H7 (cell line): ENCODE data around the gene SAMD10. TPM values are rescaled to one million over a fixed set of nuclear protein-coding genes. Genes with fewer than 3 reads are reported as not detected.
"Not testable (repeated sequence)": the region's sequence is repeated elsewhere in the genome, so short reads cannot be mapped to it uniquely, and the experiment has no call there.

Source experiments
- DNase-seq: peaks from one replicate; pipeline ENCODE4 v3.0.0; 2012
- H3K27me3 ChIP-seq: 2 replicates; pipeline ENCODE4 v1.6.0; 2011; ENCODE audit warnings: mild to moderate bottlenecking, low read length; ENCODE audit not compliant: control insufficient read depth, insufficient read depth
- H3K36me3 ChIP-seq: replicated peaks from 2 replicates; pipeline ENCODE4 v1.5.1; 2011; ENCODE audit warnings: low read length; ENCODE audit not compliant: control insufficient read depth, insufficient read depth
- H3K4me3 ChIP-seq: 2 replicates; pipeline ENCODE4 v1.5.1; 2011; ENCODE audit warnings: low read depth, mild to moderate bottlenecking, control low read depth, low read length, moderate library complexity; ENCODE audit not compliant: insufficient read depth
- total RNA-seq: library from RNA; depleted of rRNA; stranded (reverse); fragments of >200 nt; shearing (Covaris generic); gene quantifications from 2 replicates; pipeline ENCODE4 v1.2.3, GENCODE V29; 2014

The SAMD10 gene
- total RNA-seq, 1 experiment from 2014 or later = 3.8 TPM

DNA sequence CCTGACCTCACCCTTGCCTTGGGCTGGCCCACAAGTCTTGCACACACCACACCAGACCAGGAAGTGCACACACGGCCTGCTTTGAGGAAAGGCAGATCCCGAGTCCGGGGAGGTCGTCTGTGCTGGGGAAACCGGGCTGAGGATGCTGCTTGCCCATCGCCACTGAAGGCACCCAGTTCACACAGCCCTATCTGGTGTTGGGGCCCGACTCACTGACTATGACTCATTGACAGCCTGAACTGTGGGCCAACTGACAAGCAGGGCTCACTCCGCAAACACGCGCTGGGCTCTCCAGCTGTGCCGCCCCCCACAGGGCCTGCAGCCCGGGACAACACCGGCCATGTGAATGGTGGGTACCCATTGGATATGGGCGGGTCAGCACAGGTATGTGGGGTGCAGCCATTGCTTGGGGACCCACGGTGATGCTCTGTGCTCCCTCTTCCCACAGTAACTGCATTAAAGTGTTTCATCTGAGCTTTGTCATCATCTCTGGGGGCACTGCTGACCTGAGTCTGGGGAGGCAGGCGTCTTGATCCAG, 1.6 kb downstream of the SAMD10 start:
- Histone ChIP-seq H3K4me3 (no peak overlapping the region), H3K36me3 (0 out of 2 replicates have a peak, but pooled peaks cover under 1% of the 10 kb centered on the region), H3K27me3 (peaks cover 9% of the 10 kb centered on the region)
- DNase-seq = peak; percentile 42

DNA sequence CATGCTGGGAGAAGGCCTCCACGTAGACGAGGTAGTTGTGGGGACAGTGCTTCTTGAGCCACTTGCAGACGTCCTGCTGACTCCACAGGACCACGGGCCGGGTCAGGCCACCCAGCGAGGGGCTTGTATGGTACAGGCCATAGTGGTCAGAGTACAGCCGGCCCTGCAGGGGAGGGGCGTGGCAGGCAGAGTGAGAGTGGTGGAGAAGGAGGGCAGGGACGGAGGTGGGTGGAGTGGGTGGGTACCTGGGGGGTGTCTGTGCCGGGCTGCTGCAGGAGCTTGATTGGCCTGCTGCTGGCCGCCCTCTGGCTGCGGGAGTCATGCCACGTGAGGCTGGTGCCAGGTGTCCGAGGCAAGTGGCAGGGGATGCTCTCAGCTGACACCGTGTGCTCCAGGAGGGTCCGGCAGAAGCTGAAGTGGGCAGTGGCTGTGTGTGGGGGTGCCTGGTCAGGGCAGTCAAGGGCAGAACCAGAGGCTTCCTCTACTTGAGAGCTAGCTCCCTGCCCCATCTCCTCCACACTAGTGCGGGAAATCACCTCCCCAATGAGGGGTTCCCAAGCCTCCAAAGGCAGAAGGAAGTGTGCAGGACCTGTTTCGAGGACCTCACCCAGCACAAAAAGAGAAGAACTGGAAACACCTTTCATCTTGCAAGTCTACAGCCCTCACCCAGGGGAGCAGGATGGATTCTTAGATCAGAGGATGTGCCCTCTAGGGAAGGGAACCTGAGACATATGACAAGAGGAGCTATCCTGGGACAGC, 2.3 kb downstream of the SAMD10 start:
- H3K4me3 ChIP-seq = no peak overlapping the region
- DNase-seq = peak; percentile 36
- H3K27me3 ChIP-seq = peaks cover 10% of the 10 kb centered on the region
- H3K36me3 ChIP-seq = no peaks in the 10 kb centered on the region

- not testable (repeated sequence) for H3K4me3 ChIP-seq, DNase-seq, H3K27me3 ChIP-seq, H3K36me3 ChIP-seq
Observed at GRCh38 chr20:63976511-63976910, 2.9 kb downstream of the SAMD10 start.

GRCh38 chr20:63974402-63975200, 4.8 kb downstream of the SAMD10 start:
- peak; percentile 65 for DNase-seq
- Histone ChIP-seq H3K27me3 (peaks cover 10% of the 10 kb centered on the region), H3K36me3 (no peaks in the 10 kb centered on the region), H3K4me3 (no peak overlapping the region)

DNA sequence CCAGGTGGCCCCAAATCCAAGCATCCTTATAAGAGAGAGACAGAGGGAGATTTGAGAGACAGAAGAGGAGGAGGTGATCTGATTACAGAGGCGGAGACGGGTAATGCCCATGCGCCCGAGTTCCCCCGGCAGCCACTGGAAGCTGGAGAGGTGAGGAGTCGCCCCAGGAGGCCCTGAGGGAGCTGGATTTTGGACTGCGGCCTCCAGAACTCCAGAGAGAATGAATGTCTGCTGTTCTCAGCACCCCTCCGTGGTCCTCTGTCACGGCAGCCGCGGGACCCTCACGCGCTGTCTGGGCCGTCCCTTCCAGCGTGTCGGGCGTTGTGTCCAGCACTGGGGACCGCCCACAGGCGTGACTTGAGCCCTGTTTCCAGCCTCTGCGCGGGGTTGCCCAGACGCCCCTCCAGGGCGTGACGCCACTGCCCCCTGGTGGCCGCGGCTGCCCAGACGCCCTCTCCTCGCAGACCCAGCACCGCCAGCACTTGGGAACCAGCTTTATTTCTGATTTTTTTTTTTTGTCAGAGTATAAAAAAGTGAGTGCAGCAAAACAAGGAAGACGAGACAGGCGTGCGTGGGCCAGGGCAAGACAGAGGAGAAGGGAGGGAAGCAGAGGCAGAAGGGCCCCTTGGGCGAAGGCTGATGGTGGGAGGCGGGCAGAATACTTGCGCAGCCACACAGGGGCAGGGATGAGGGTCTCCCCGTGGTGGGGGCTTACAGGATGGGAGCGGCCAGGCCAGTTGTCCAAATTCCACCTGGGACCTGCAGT, 5.6 kb downstream of the SAMD10 start:
- peak overlapping the region; percentile 53 for H3K4me3 ChIP-seq
- H3K27me3 ChIP-seq = peaks cover 10% of the 10 kb centered on the region
- H3K36me3 ChIP-seq = no peaks in the 10 kb centered on the region
- peak; percentile 97 for DNase-seq

DNA sequence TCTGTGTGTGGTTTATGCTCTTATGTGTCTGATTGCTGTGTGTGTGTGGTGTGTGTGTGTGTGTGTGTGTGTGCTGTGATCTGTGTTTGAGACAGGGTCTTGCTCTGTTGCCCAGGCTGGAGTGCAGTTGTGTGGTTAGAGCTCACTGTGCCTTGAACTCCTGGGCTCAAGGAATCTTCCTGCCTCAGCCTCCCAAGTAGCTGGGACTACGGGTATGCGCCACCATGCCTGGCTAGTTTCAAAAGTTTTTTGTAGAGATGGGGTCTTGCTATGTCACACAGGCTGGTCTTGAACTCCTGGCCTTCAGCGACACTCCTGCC, 6.3 kb downstream of the SAMD10 start:
- Histone ChIP-seq H3K4me3 (no peak overlapping the region), H3K27me3 (peaks cover 7% of the 10 kb centered on the region), H3K36me3 (no peaks in the 10 kb centered on the region; the same call in 1 of the 2 replicates)
- DNase-seq = no peak

DNA sequence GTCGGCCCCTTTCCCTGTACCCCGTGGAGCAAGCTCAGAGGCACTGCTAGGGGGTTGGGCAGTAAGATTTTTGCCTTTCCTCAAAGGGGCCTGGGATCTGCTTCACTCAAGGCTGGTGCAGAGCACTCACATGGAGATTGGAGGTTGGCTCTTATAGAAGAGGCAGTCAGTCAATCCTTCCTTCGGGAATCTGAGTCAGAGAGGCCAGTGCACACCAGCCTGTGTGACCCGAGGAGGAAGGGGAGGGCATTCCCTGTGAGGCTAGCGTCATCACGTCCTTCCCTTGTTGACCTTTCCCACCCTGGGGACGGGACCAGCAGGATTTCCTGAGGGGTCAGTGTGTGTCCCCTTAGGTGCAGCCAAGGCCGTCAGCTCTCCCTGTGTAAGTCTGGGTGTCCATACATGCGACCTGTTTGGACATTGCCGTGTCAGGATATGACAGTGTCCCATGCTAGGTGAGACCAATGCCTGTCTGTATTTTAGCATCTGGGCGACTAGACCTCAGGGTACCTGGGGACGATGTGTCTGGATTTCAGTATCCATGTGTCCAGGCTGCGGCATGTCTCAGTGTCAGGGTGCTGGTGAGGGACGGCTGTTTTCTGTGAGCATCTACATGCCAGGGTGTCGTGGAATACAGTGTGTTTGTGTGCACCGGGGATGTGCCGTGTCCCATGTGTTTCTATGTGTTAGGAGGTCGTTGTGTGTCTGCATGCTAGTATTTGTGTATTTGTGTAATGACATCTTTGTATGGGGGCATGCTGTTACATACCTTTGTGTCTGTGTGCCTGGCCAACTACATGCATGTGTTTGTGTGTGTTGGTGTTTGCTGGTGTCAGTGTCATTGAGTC, 6.9 kb downstream of the SAMD10 start:
- DNase-seq = peak; percentile 27

GRCh38 chr20:63971960-63972311, 7.5 kb downstream of the SAMD10 start:
- H3K36me3 ChIP-seq, DNase-seq, H3K27me3 ChIP-seq, H3K4me3 ChIP-seq: not testable (repeated sequence)

More for the DNA sequence above, 6.9 kb downstream of the SAMD10 start:
- Histone ChIP-seq H3K27me3 (peaks cover 5% of the 10 kb centered on the region), H3K4me3 (no peak overlapping the region), H3K36me3 (peaks cover 1% of the 10 kb centered on the region)

DNA sequence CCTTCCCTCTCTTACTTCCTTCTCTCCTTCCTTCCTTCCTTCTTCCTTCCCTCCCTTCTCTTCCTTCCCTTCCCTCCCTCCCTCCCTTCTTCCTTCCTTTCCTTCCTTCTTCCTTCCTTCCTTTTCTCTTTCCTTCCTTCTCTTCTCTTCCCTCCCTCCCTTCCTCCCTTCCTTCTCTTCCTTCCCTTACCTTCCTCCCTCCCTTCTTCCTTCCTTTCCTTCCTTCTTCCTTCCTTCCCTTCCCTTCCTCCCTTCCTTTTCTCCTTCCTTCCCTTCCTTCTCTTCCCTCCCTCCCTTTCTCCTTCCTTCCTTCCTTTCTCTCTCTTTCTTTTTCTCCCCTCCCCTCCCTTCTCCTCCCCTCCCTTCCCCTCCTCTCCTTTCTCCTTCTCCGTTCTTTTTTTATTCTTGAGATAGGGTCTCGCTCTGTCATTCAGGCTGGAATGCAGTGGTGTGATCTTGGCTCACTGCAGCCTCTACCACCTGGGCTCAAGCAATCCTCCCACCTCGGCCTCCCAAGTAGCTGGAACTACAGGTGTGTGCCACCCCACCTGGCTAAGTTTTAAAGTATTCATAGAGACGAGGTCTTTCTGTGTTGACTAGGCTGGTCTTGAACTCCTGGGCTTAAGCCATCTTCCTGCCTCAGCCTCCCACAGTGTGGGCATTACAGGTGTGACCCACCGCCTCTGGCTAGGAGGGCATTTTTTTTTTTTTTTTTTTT, 8.6 kb downstream of the SAMD10 start:
- peak overlapping the region; percentile 68; the same call in 1 of the 2 replicates for H3K4me3 ChIP-seq
- H3K36me3 ChIP-seq = peaks cover 13% of the 10 kb centered on the region
- DNase-seq = no peak
- H3K27me3 ChIP-seq = peaks cover 5% of the 10 kb centered on the region

DNA sequence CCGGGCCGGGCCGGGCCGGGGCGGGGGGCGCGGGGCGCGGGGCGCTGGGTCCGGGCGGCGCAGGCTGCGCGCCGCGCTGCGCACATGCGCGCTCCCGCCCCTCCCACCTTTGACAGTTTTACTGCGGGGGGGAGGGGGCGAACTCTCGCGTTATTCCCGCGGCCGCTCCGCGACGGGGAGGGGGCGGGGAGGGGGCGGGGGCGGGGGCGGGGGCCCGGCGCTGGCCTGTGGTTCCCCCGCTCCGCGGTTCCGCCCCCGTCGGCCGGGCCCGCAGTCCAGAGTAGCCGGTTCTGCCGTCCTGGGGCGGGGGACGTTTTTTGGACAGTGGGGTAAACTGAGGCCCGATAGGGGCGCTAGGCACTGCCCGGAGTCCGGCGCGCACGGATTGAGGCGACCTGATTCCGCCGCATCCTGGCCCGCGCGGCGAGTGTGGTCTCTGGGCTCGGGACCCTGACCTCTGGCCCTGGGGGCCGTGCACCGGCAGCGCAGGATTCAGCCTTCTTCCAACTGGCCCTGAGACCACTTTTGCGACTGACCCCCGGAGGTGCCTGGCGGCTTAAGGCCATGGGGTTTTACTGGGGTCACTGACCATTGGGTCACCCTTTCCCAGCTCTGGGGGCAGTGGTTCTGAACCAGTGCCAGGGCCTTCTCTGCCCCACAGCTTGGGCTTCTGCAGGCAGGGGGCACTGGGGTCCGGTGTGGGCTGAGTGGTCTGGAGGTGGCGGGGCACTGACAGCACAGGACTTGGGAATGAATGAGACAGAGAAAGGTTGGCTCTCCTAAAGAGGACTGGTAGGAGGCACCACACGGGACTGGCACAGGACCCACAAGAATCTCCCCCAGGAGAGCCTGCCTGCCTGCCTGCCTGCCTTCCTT, 9.4 kb downstream of the SAMD10 start, which contains the start of gene ZNF512B:
Gene ZNF512B, minus strand, starts transcription at position 93 of the 876 bp plus-strand sequence. CDS start 1,980 bp downstream, outside the sequence.
- peak; percentile 98 for DNase-seq
- Histone ChIP-seq H3K27me3 (peaks cover 5% of the 10 kb centered on the region), H3K4me3 (peak within 1 kb of the TSS; percentile 68), H3K36me3 (peaks cover 13% of the 10 kb centered on the region)

DNA sequence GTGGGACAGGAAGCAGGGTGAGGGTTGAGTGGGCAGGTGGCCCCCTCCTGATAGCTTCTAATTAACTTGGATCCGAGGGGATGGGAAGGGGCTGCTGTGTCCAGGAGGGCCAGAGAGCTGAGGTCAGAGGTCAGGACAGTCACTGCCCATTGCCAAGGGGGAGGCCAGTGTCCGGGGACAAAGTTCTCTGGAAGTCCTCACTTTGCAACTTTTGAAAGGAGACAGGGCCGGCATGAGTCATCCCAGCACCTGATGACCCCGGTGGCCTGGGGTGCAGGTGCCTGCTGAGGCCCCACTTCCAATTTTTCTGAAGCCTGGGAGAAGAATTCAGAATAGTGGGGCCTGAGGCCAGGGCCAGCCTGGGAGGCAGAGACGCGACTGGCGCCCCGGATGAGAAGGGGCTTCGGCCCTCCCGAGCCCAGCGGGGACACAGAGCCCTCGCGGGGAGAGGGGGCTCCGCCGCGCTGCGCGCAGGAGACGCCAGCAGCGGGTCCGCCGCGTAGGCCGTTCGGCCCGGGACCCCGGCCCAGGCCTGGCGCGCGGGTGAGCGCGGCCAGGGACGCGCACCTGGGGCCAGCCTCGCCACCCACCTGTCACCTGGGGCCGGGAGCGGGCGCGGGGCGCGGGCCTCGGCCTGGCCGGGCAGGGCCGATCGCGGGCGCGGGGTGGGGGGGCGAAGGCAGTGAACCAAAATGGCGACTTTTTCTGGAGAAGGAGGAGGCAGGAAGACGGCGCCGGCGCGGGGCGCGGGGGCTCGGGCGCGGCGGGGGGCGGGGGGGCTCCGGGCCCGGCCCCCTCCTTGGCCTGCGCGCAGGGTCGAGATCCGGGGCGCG, 10.3 kb downstream of the SAMD10 start:
- Histone ChIP-seq H3K4me3 (peak overlapping the region; percentile 59), H3K36me3 (peaks cover 15% of the 10 kb centered on the region)
- DNase-seq = peak; percentile 88

More for the DNA sequence above, 10.3 kb downstream of the SAMD10 start:
- H3K27me3 ChIP-seq = peaks cover 5% of the 10 kb centered on the region
